Thymus (tissue), 11 donors: ENCODE data around the gene KIAA1755. TPM values are rescaled to one million over a fixed set of nuclear protein-coding genes. Genes with fewer than 3 reads are reported as not detected.
A peak's percentile ranks its signal among the peaks of the same experiment; 100 is the strongest.

ENCODE experiments used
- DNase-seq, 9 donors: peaks; one replicate each; pipeline ENCODE4 v3.0.0-alpha.2; 2013; ENCODE audit warnings: low spot score in 9 of 9, low read depth in 6 of 9, missing footprints in 1 of 9
- H3K27ac ChIP-seq, 2 donors: one replicate each; pipeline ENCODE4 v1.5.1; 2013; ENCODE audit warnings: control low read depth in 1 of 2, low read depth in 1 of 2, low read length in 1 of 2, mild to moderate bottlenecking in 1 of 2, moderate library complexity in 1 of 2
- H3K27me3 ChIP-seq, 2 donors: one replicate each; pipeline ENCODE4 v1.5.1; 2013; ENCODE audit warnings: low read length in 1 of 2; ENCODE audit not compliant: control insufficient read depth in 2 of 2, insufficient read depth in 1 of 2
- H3K36me3 ChIP-seq, 2 donors: one replicate each; pipeline ENCODE4 v1.5.1; 2013; ENCODE audit warnings: low read length in 1 of 2, mild to moderate bottlenecking in 1 of 2, moderate library complexity in 1 of 2; ENCODE audit not compliant: control insufficient read depth in 2 of 2, insufficient read depth in 2 of 2
- H3K4me1 ChIP-seq, 2 donors: one replicate each; pipeline ENCODE4 v1.5.1; 2013; ENCODE audit warnings: low read length in 2 of 2; ENCODE audit not compliant: control insufficient read depth in 2 of 2, insufficient read depth in 2 of 2
- H3K4me3 ChIP-seq, 2 donors: one replicate each; pipeline ENCODE4 v1.5.1; 2013; ENCODE audit warnings: low read length in 2 of 2, control low read depth in 1 of 2, mild to moderate bottlenecking in 1 of 2
- H3K9me3 ChIP-seq, 2 donors: one replicate each; pipeline ENCODE4 v1.5.1; 2013; ENCODE audit warnings: low read length in 1 of 2, mild to moderate bottlenecking in 1 of 2; ENCODE audit not compliant: control insufficient read depth in 2 of 2, insufficient read depth in 1 of 2
- WGBS: extraction: QIAGEN DNeasy Blood & Tissue Kit; methylation state at CpG from one replicate; pipeline ENCODE4 v1.1.7; 2013; 5-methylcytosine and 5-hydroxymethylcytosine counted together
- polyA plus RNA-seq: library from polyadenylated mRNA; stranded (reverse); fragments of 200-250 nt; gene quantifications from one replicate; pipeline ENCODE4 v1.2.3, GENCODE V29; 2013
- total RNA-seq: library from RNA; stranded (reverse); fragments of 120-200 nt; gene quantifications from one replicate; pipeline ENCODE4 v1.2.4, GENCODE V29; 2013
- donor health status: healthy.

The KIAA1755 gene
- total and polyA plus RNA-seq, 2 donors, result 0.66 to 5.5 TPM

- H3K27ac ChIP-seq, result no peak overlapping the region
- no peaks in the 10 kb centered on the region for H3K36me3 ChIP-seq
- 76% methylated on average over 6 of the region's 6 CpGs for WGBS
- H3K4me1 ChIP-seq, result no peaks in the 10 kb centered on the region
- no peak overlapping the region for H3K4me3 ChIP-seq
- H3K27me3 ChIP-seq, result peaks cover 0 to 2% of the 10 kb centered on the region in 2 donors
- DNase-seq, result no peak
- H3K9me3 ChIP-seq, result no peaks in the 10 kb centered on the region
These were observed 34.0 kb downstream of the KIAA1755 start for GRCh38 chr20:38226553-38226952.

GRCh38 chr20:38225900-38226263, 34.7 kb downstream of the KIAA1755 start:
- Histone ChIP-seq H3K9me3 (no peaks in the 10 kb centered on the region), H3K27me3 (no peaks in the 10 kb centered on the region), H3K27ac (no peak overlapping the region), H3K4me3 (no peak overlapping the region), H3K4me1 (peaks cover 0 to 2% of the 10 kb centered on the region in 2 donors), H3K36me3 (no peaks in the 10 kb centered on the region)
- no peak for DNase-seq
- WGBS, result 93% methylated on average over 2 of the region's 2 CpGs

- DNase-seq, result no peak
- Histone ChIP-seq H3K9me3 (no peaks in the 10 kb centered on the region), H3K4me3 (no peak overlapping the region), H3K27ac (no peak overlapping the region), H3K4me1 (peaks cover 0 to 3% of the 10 kb centered on the region in 2 donors), H3K27me3 (no peaks in the 10 kb centered on the region), H3K36me3 (no peaks in the 10 kb centered on the region)
- WGBS, result 95% methylated on average over 8 of the region's 8 CpGs
These were observed 35.2 kb downstream of the KIAA1755 start for GRCh38 chr20:38225240-38225899.

GRCh38 chr20:38224531-38224930, 36.0 kb downstream of the KIAA1755 start:
- no peak overlapping the region for H3K4me3 ChIP-seq
- peaks cover 0 to 3% of the 10 kb centered on the region in 2 donors for H3K4me1 ChIP-seq
- DNase-seq, result no peak
- no peaks in the 10 kb centered on the region for H3K36me3 ChIP-seq
- no peak overlapping the region for H3K27ac ChIP-seq
- no peaks in the 10 kb centered on the region for H3K9me3 ChIP-seq
- no peaks in the 10 kb centered on the region for H3K27me3 ChIP-seq
- 68% methylated on average over 10 of the region's 10 CpGs for WGBS

GRCh38 chr20:38223743-38224100, 36.8 kb downstream of the KIAA1755 start:
- peaks cover 0 to 5% of the 10 kb centered on the region in 2 donors for H3K4me1 ChIP-seq
- H3K27ac ChIP-seq, result no peak overlapping the region
- no peaks in the 10 kb centered on the region for H3K27me3 ChIP-seq
- DNase-seq, result no peak
- H3K9me3 ChIP-seq, result no peaks in the 10 kb centered on the region
- 91% methylated on average over 3 of the region's 3 CpGs for WGBS
- no peak overlapping the region for H3K4me3 ChIP-seq
- no peaks in the 10 kb centered on the region for H3K36me3 ChIP-seq

DNA sequence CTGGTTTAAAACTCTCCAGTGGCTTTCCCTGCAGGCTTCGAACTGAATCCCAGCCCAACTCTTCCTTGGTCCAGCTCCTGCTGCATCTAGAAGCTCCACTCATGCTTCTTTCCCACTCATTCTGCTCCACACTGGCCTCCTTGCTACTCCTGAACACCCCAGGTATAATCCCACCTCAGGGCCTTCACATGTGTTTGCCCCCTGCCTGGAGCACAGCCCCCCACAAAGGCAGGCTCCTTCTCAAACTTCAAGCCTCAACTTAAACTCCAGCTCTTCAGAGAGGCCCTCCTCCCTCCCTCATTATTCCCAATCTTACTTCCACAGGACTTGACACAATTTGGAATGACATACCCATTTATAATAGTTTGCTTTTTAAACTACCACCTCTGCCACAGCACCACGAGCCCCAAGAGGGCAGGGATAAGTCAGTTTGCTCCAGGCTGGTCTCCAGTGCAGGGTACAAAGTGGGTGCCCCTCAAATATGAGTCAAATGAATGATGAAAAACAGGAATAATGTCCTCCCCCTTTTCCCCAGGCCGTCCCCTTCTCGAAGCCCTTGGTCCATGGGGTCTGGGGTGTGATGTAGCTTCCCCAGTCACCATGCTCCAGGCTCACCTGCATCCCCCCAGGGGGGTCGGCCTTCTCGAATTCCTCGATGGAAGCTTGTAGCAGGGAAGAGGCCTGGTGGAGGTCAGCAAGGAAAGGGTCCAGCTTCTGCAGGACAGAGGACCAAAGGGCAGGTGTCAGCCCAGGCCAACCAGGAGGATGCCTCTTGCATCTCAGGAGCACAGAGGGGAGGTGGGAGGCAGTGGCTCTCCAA, 37.4 kb downstream of the KIAA1755 start:
- Histone ChIP-seq H3K9me3 (no peaks in the 10 kb centered on the region), H3K4me3 (no peak overlapping the region), H3K36me3 (no peaks in the 10 kb centered on the region), H3K27ac (no peak overlapping the region), H3K4me1 (peaks cover 0 to 5% of the 10 kb centered on the region in 2 donors), H3K27me3 (no peaks in the 10 kb centered on the region)
- DNase-seq, result no peak
- 74% methylated on average over 7 of the region's 7 CpGs for WGBS

GRCh38 chr20:38222231-38222922, 38.2 kb downstream of the KIAA1755 start:
- Histone ChIP-seq H3K27ac (no peak overlapping the region), H3K9me3 (no peaks in the 10 kb centered on the region), H3K4me3 (no peak overlapping the region), H3K27me3 (no peaks in the 10 kb centered on the region), H3K36me3 (no peaks in the 10 kb centered on the region), H3K4me1 (peaks cover 0 to 5% of the 10 kb centered on the region in 2 donors)
- peak in 6 of 9 donors; percentile 11 to 44 (median 20) for DNase-seq
- 65% methylated on average over 12 of the region's 12 CpGs for WGBS

- peak in 7 of 9 donors; percentile 15 to 55 (median 31) for DNase-seq
- WGBS, result 17% methylated on average over 11 of the region's 11 CpGs
- H3K27ac ChIP-seq, result no peak overlapping the region
- H3K4me3 ChIP-seq, result no peak overlapping the region
- no peaks in the 10 kb centered on the region for H3K36me3 ChIP-seq
- H3K4me1 ChIP-seq, result peaks cover 0 to 5% of the 10 kb centered on the region in 2 donors
- no peaks in the 10 kb centered on the region for H3K27me3 ChIP-seq
- H3K9me3 ChIP-seq, result no peaks in the 10 kb centered on the region
These were observed 39.4 kb downstream of the KIAA1755 start for GRCh38 chr20:38221119-38221589.
